ENCODE results near the gene HYOU1.

The HYOU1 gene

GRCh38 chr11:119000906-119001305, 56.1 kb downstream of the HYOU1 start:
- no peak overlapping the region for H3K4me2 ChIP-seq
- no peaks in the 10 kb centered on the region for H4K20me1 ChIP-seq (ENCODE audit: insufficient read depth)
- no peaks in the 10 kb centered on the region for H3K79me2 ChIP-seq (ENCODE audit: insufficient read depth, low read depth)
- H3K27ac ChIP-seq: no peak overlapping the region
- no peak overlapping the region for H3K4me3 ChIP-seq (IDR thresholded peaks at IDR 0.05; ENCODE audit: insufficient read depth, low read depth, low read length)
- H2AFZ ChIP-seq (ENCODE audit: low read depth): no peak overlapping the region
- no peaks in the 10 kb centered on the region for H3K4me1 ChIP-seq (ENCODE audit: low read depth, poor library complexity, severe bottlenecking)
- no peak overlapping the region for H3K9ac ChIP-seq
- no peaks in the 10 kb centered on the region for H3K27me3 ChIP-seq (ENCODE audit: insufficient read depth, low read depth)
- H3K36me3 ChIP-seq (ENCODE audit: insufficient read depth): peaks cover 4% of the 10 kb centered on the region; the same call in 1 of the 2 replicates
- TF ChIP-seq CTCF (conservative IDR thresholded peaks at IDR 0.05; ENCODE audit: low read depth, low read length): no peak

GRCh38 chr11:118998822-118999221, 58.2 kb downstream of the HYOU1 start:
- no peaks in the 10 kb centered on the region for H3K4me1 ChIP-seq (ENCODE audit: low read depth, poor library complexity, severe bottlenecking)
- H3K4me3 ChIP-seq (IDR thresholded peaks at IDR 0.05; ENCODE audit: insufficient read depth, low read depth, low read length): no peak overlapping the region
- no peak overlapping the region for H2AFZ ChIP-seq (ENCODE audit: low read depth)
- no peak overlapping the region for H3K27ac ChIP-seq
- no peak for TF ChIP-seq CTCF (conservative IDR thresholded peaks at IDR 0.05; ENCODE audit: low read depth, low read length)
- H3K27me3 ChIP-seq (ENCODE audit: insufficient read depth, low read depth): no peaks in the 10 kb centered on the region
- peak overlapping the region; percentile 63; the same call in 1 of the 2 replicates for H3K4me2 ChIP-seq
- no peak overlapping the region for H3K9ac ChIP-seq
- H4K20me1 ChIP-seq (ENCODE audit: insufficient read depth): no peaks in the 10 kb centered on the region
- H3K36me3 ChIP-seq (ENCODE audit: insufficient read depth): peaks cover 4% of the 10 kb centered on the region; the same call in 1 of the 2 replicates
- H3K79me2 ChIP-seq (ENCODE audit: insufficient read depth, low read depth): no peaks in the 10 kb centered on the region

- H2AFZ ChIP-seq (ENCODE audit: low read depth): peak overlapping the region; percentile 87
- no peak overlapping the region for H3K27ac ChIP-seq
- TF ChIP-seq CTCF (conservative IDR thresholded peaks at IDR 0.05; ENCODE audit: low read depth, low read length): no peak
These were observed 58.7 kb downstream of the HYOU1 start for GRCh38 chr11:118998388-118998717.

GRCh38 chr11:118997627-118998387, 59.2 kb downstream of the HYOU1 start, which contains the start of gene CENATAC:
Gene CENATAC, plus strand, starts transcription at chr11:118998138. Its CDS starts 60 bp downstream, at chr11:118998198.
- no peaks in the 10 kb centered on the region for H3K27me3 ChIP-seq (ENCODE audit: insufficient read depth, low read depth)
- H3K79me2 ChIP-seq (ENCODE audit: insufficient read depth, low read depth): no peaks in the 10 kb centered on the region
- H3K4me1 ChIP-seq (ENCODE audit: low read depth, poor library complexity, severe bottlenecking): no peaks in the 10 kb centered on the region
- peak within 1 kb of the TSS; percentile 42; the same call in 1 of the 2 replicates for H3K27ac ChIP-seq
- TF ChIP-seq CTCF (conservative IDR thresholded peaks at IDR 0.05; ENCODE audit: low read depth, low read length): no peak
- peak within 1 kb of the TSS; percentile 87 for H2AFZ ChIP-seq (ENCODE audit: low read depth)
- H4K20me1 ChIP-seq (ENCODE audit: insufficient read depth): no peaks in the 10 kb centered on the region
- H3K36me3 ChIP-seq (ENCODE audit: insufficient read depth): peaks cover 4% of the 10 kb centered on the region; the same call in 1 of the 2 replicates
- H3K9ac ChIP-seq: peak within 1 kb of the TSS; percentile 44; the same call in 1 of the 2 replicates
- peak within 1 kb of the TSS; percentile 68 for H3K4me2 ChIP-seq
- no peak within 1 kb of the TSS for H3K4me3 ChIP-seq (IDR thresholded peaks at IDR 0.05; ENCODE audit: insufficient read depth, low read depth, low read length)

More at GRCh38 chr11:118998388-118998717, 58.7 kb downstream of the HYOU1 start:
- Histone ChIP-seq H4K20me1 (ENCODE audit: insufficient read depth) (no peaks in the 10 kb centered on the region), H3K27me3 (ENCODE audit: insufficient read depth, low read depth) (no peaks in the 10 kb centered on the region), H3K9ac (peak overlapping the region; percentile 44; the same call in 1 of the 2 replicates), H3K79me2 (ENCODE audit: insufficient read depth, low read depth) (no peaks in the 10 kb centered on the region), H3K36me3 (ENCODE audit: insufficient read depth) (peaks cover 4% of the 10 kb centered on the region; the same call in 1 of the 2 replicates), H3K4me3 (IDR thresholded peaks at IDR 0.05; ENCODE audit: insufficient read depth, low read depth, low read length) (no peak overlapping the region), H3K4me2 (peak overlapping the region; percentile 63; the same call in 1 of the 2 replicates), H3K4me1 (ENCODE audit: low read depth, poor library complexity, severe bottlenecking) (no peaks in the 10 kb centered on the region)

Data from KMS-11 (cell line).